Measurements from ENCODE around the gene USP51. TPM values are rescaled to one million over a fixed set of nuclear protein-coding genes. Genes with fewer than 3 reads are reported as not detected.

Gene USP51
- total RNA-seq, 1 experiment from 2014 or later: 1.7 TPM

- peak overlapping the region; percentile 67 to 88 for H3K4me3 ChIP-seq (ENCODE audit: low read depth in 2 of 2, low read length in 2 of 2)
- no peak for ATAC-seq
- no peaks in the 10 kb centered on the region for H3K27me3 ChIP-seq (ENCODE audit: control insufficient read depth, insufficient read depth, low read length)
- no peaks in the 10 kb centered on the region for H3K4me1 ChIP-seq (ENCODE audit: control insufficient read depth, insufficient read depth, low read length)
- TF ChIP-seq SIN3A (IDR thresholded peaks at IDR 0.05; ENCODE audit: borderline replicate concordance, insufficient read depth, low read depth, low read length): no peak
- TF ChIP-seq TCF7L2 (IDR thresholded peaks at IDR 0.05; ENCODE audit: low read depth, low read length): no peak
- no peak for TF ChIP-seq POLR2AphosphoS5 (IDR thresholded peaks at IDR 0.05; ENCODE audit: low read depth, low read length)
- no peak for TF ChIP-seq CTCF (IDR thresholded peaks at IDR 0.05)
- no peak for TF ChIP-seq REST (IDR thresholded peaks at IDR 0.05; ENCODE audit: insufficient read depth in 1 of 2, low read depth in 2 of 2, low read length in 1 of 2)
- H3K9me3 ChIP-seq (ENCODE audit: control insufficient read depth, insufficient read depth, low read depth, low read length): no peaks in the 10 kb centered on the region
- CTCF ChIA-PET: no interaction called here
- no peaks in the 10 kb centered on the region for H3K36me3 ChIP-seq (ENCODE audit: control insufficient read depth, insufficient read depth, low read length)
- DNase-seq (ENCODE audit: low read depth, low spot score): no peak
- BruUV-seq (replicated peaks): no TSS peak
- in situ Hi-C loops (cut with HindIII; ENCODE audit: low pct_unique_long_range_greater_than_20kb, low sequenced_read_pairs) (no loop called here), intact Hi-C loops (cut with micrococcal nuclease; ENCODE audit: unreplicated experiment) (no loop called here)
- POLR2A ChIA-PET: no interaction called here
- no peak overlapping the region for H3K27ac ChIP-seq (ENCODE audit: low read length)
These were observed 36.9 kb downstream of the USP51 start for GRCh38 chrX:55452833-55453124.

GRCh38 chrX:55451990-55452832, 37.4 kb downstream of the USP51 start, which contains the start of gene MAGEH1:
MAGEH1 (plus strand) TSS chrX:55452127; CDS start chrX:55452375, 248 bp downstream.
- TF ChIP-seq SIN3A (IDR thresholded peaks at IDR 0.05; ENCODE audit: borderline replicate concordance, insufficient read depth, low read depth, low read length) (peak; percentile 50; the same call in 1 of the 2 replicates), POLR2AphosphoS5 (IDR thresholded peaks at IDR 0.05; ENCODE audit: low read depth, low read length) (peak; percentile 25; the same call in 1 of the 2 replicates), CTCF (IDR thresholded peaks at IDR 0.05) (no peak), REST (IDR thresholded peaks at IDR 0.05; ENCODE audit: insufficient read depth in 1 of 2, low read depth in 2 of 2, low read length in 1 of 2) (no peak), TCF7L2 (IDR thresholded peaks at IDR 0.05; ENCODE audit: low read depth, low read length) (no peak)
- peak; percentile 99 for ATAC-seq
- Histone ChIP-seq H3K27ac (ENCODE audit: low read length) (peak within 1 kb of the TSS; percentile 68; the same call in 1 of the 2 replicates), H3K9me3 (ENCODE audit: control insufficient read depth, insufficient read depth, low read depth, low read length) (no peaks in the 10 kb centered on the region), H3K4me1 (ENCODE audit: control insufficient read depth, insufficient read depth, low read length) (no peaks in the 10 kb centered on the region), H3K36me3 (ENCODE audit: control insufficient read depth, insufficient read depth, low read length) (no peaks in the 10 kb centered on the region), H3K4me3 (ENCODE audit: low read depth in 2 of 2, low read length in 2 of 2) (peak within 1 kb of the TSS; percentile 67 to 88), H3K27me3 (ENCODE audit: control insufficient read depth, insufficient read depth, low read length) (no peaks in the 10 kb centered on the region)
- intact Hi-C loops (cut with micrococcal nuclease; ENCODE audit: unreplicated experiment): no loop called here
- BruUV-seq (replicated peaks): no TSS peak
- POLR2A ChIA-PET: no interaction called here
- CTCF ChIA-PET: interaction anchor here (1.4 kb wide), 1 partner anchor 37 kb away, joined by 3 read pairs; no protein-coding TSS in a partner anchor
- no peak for DNase-seq (ENCODE audit: low read depth, low spot score)
- in situ Hi-C loops (cut with HindIII; ENCODE audit: low pct_unique_long_range_greater_than_20kb, low sequenced_read_pairs): no loop called here

Data from Panc1 (cell line).